ENCODE data around the gene MKI67. TPM values are rescaled to one million over a fixed set of nuclear protein-coding genes. Genes with fewer than 3 reads are reported as not detected.

Gene MKI67
- total RNA-seq, 1 experiment from 2014 or later: 151 TPM

GRCh38 chr10:128111696-128112095, 14.5 kb downstream of the MKI67 start:
- in situ Hi-C loops (cut with HindIII; ENCODE audit: low pct_unique_long_range_greater_than_20kb, low sequenced_read_pairs) (no loop called here), intact Hi-C loops (cut with micrococcal nuclease; ENCODE audit: unreplicated experiment) (no loop called here)
- Histone ChIP-seq H3K27ac (ENCODE audit: low read length) (no peak overlapping the region), H3K27me3 (ENCODE audit: control insufficient read depth, insufficient read depth, low read length) (no peaks in the 10 kb centered on the region), H3K4me3 (ENCODE audit: low read depth in 2 of 2, low read length in 2 of 2) (no peak overlapping the region), H3K9me3 (ENCODE audit: control insufficient read depth, insufficient read depth, low read depth, low read length) (no peaks in the 10 kb centered on the region), H3K4me1 (ENCODE audit: control insufficient read depth, insufficient read depth, low read length) (no peaks in the 10 kb centered on the region), H3K36me3 (ENCODE audit: control insufficient read depth, insufficient read depth, low read length) (peaks cover 85% of the 10 kb centered on the region)
- BruUV-seq (replicated peaks): TSS peak; percentile 4
- no peak for TF ChIP-seq CTCF (IDR thresholded peaks at IDR 0.05)
- no peak for TF ChIP-seq TCF7L2 (IDR thresholded peaks at IDR 0.05; ENCODE audit: low read depth, low read length)
- no peak for TF ChIP-seq POLR2AphosphoS5 (IDR thresholded peaks at IDR 0.05; ENCODE audit: low read depth, low read length)
- TF ChIP-seq SIN3A (IDR thresholded peaks at IDR 0.05; ENCODE audit: borderline replicate concordance, insufficient read depth, low read depth, low read length): no peak
- TF ChIP-seq REST (IDR thresholded peaks at IDR 0.05; ENCODE audit: insufficient read depth in 1 of 2, low read depth in 2 of 2, low read length in 1 of 2): no peak
- ATAC-seq (no peak), DNase-seq (ENCODE audit: low read depth, low spot score) (no peak)
- ChIA-PET POLR2A (no interaction called here), CTCF (interaction anchor here (0.7 kb wide), 1 partner anchor 228 kb away, joined by 4 read pairs; no protein-coding TSS in a partner anchor)

- no TSS peak for BruUV-seq (replicated peaks)
- Histone ChIP-seq H3K4me3 (ENCODE audit: low read depth in 2 of 2, low read length in 2 of 2) (no peak overlapping the region), H3K4me1 (ENCODE audit: control insufficient read depth, insufficient read depth, low read length) (no peaks in the 10 kb centered on the region), H3K27me3 (ENCODE audit: control insufficient read depth, insufficient read depth, low read length) (no peaks in the 10 kb centered on the region), H3K9me3 (ENCODE audit: control insufficient read depth, insufficient read depth, low read depth, low read length) (no peaks in the 10 kb centered on the region), H3K36me3 (ENCODE audit: control insufficient read depth, insufficient read depth, low read length) (peaks cover 84% of the 10 kb centered on the region), H3K27ac (ENCODE audit: low read length) (no peak overlapping the region)
- DNase-seq (ENCODE audit: low read depth, low spot score) (no peak), ATAC-seq (no peak)
- TF ChIP-seq POLR2AphosphoS5 (IDR thresholded peaks at IDR 0.05; ENCODE audit: low read depth, low read length): no peak
- no peak for TF ChIP-seq CTCF (IDR thresholded peaks at IDR 0.05)
- no peak for TF ChIP-seq TCF7L2 (IDR thresholded peaks at IDR 0.05; ENCODE audit: low read depth, low read length)
- intact Hi-C loops (cut with micrococcal nuclease; ENCODE audit: unreplicated experiment): no loop called here
- CTCF ChIA-PET: no interaction called here
- in situ Hi-C loops (cut with HindIII; ENCODE audit: low pct_unique_long_range_greater_than_20kb, low sequenced_read_pairs): no loop called here
- POLR2A ChIA-PET: no interaction called here
These were observed 15.9 kb downstream of the MKI67 start for GRCh38 chr10:128110339-128110738.

Measured in Panc1 (cell line).